GM19035 (cell line): ENCODE measurements around the gene EVC.
A peak's percentile ranks its signal among the peaks of the same experiment; 100 is the strongest.

Source experiments
- ATAC-seq: cut with Tn5 transposase; IDR thresholded peaks from one replicate; pipeline ENCODE4 v1.9.1; 2021; ENCODE audit not compliant: unreplicated experiment

EVC gene

GRCh38 chr4:5755161-5755560 is 44.2 kb downstream of the EVC start:
- ATAC-seq, result no peak

- ATAC-seq, result no peak
Measured at GRCh38 chr4:5755679-5756078, 44.7 kb downstream of the EVC start.

GRCh38 chr4:5756271-5756670 is 45.3 kb downstream of the EVC start:
- no peak for ATAC-seq

GRCh38 chr4:5757091-5757490 is 46.1 kb downstream of the EVC start:
- ATAC-seq, result no peak

GRCh38 chr4:5757536-5757935 is 46.5 kb downstream of the EVC start:
- no peak for ATAC-seq

- no peak for ATAC-seq
Measured at GRCh38 chr4:5757954-5758353, 47.0 kb downstream of the EVC start.

- peak; percentile 87 for ATAC-seq
Measured at GRCh38 chr4:5758741-5759140, 47.7 kb downstream of the EVC start.

GRCh38 chr4:5759236-5760075 is 48.5 kb downstream of the EVC start:
- no peak for ATAC-seq

- no peak for ATAC-seq
Measured at GRCh38 chr4:5760246-5760645, 49.2 kb downstream of the EVC start.

GRCh38 chr4:5760936-5761480 is 50.0 kb downstream of the EVC start:
- no peak for ATAC-seq

GRCh38 chr4:5770051-5770450 is 59.0 kb downstream of the EVC start:
- no peak for ATAC-seq

GRCh38 chr4:5772528-5773270 is 61.7 kb downstream of the EVC start:
- no peak for ATAC-seq

- ATAC-seq, result no peak
Measured at GRCh38 chr4:5773271-5773555, 62.2 kb downstream of the EVC start.

- ATAC-seq, result no peak
Measured at GRCh38 chr4:5774416-5775036, 63.5 kb downstream of the EVC start.

- no peak for ATAC-seq
Measured at GRCh38 chr4:5776510-5776909, 65.5 kb downstream of the EVC start.

- no peak for ATAC-seq
Measured at GRCh38 chr4:5780831-5781480, 70.0 kb downstream of the EVC start.

GRCh38 chr4:5781691-5782090 is 70.7 kb downstream of the EVC start:
- no peak for ATAC-seq

- ATAC-seq, result no peak
Measured at GRCh38 chr4:5782829-5783476, 72.0 kb downstream of the EVC start.

GRCh38 chr4:5783486-5783885 is 72.5 kb downstream of the EVC start:
- no peak for ATAC-seq

GRCh38 chr4:5784021-5784420 is 73.0 kb downstream of the EVC start:
- no peak for ATAC-seq
